Nephron progenitor cell (in vitro differentiated cells): ENCODE measurements around the gene HOXA7.
A peak's percentile ranks its signal among the peaks of the same experiment; 100 is the strongest.

Source experiments
- DNase-seq: peaks from one replicate; pipeline ENCODE4 v3.0.0; 2021
- H3K27ac Mint-ChIP-seq: 2 replicates; pipeline ENCODE4 v1.8.0; 2021; ENCODE audit warnings: mild to moderate bottlenecking, moderate library complexity, mixed read lengths
- H3K27me3 Mint-ChIP-seq: 2 replicates; pipeline ENCODE4 v1.8.0; 2021; ENCODE audit warnings: mild to moderate bottlenecking, low read depth, mixed read lengths; ENCODE audit not compliant: poor library complexity
- H3K36me3 Mint-ChIP-seq: 2 replicates; pipeline ENCODE4 v1.8.0; 2021; ENCODE audit warnings: low read depth, mixed read lengths
- H3K4me1 Mint-ChIP-seq: 2 replicates; pipeline ENCODE4 v1.8.0; 2021; ENCODE audit warnings: mixed read lengths
- H3K4me3 Mint-ChIP-seq: 2 replicates; pipeline ENCODE4 v1.8.0; 2021; ENCODE audit warnings: mild to moderate bottlenecking, moderate library complexity, mixed read lengths
- H3K9me3 Mint-ChIP-seq: 2 replicates; pipeline ENCODE4 v1.8.0; 2021; ENCODE audit warnings: mild to moderate bottlenecking, moderate library complexity, mixed read lengths
- CTCF ChIP-seq: fragments of 200-600 bp; sonication (generic); IDR thresholded peaks from 2 replicates; pipeline ENCODE4 v1.5.0; 2021; ENCODE audit warnings: antibody characterized with exemption

HOXA7 gene

DNA sequence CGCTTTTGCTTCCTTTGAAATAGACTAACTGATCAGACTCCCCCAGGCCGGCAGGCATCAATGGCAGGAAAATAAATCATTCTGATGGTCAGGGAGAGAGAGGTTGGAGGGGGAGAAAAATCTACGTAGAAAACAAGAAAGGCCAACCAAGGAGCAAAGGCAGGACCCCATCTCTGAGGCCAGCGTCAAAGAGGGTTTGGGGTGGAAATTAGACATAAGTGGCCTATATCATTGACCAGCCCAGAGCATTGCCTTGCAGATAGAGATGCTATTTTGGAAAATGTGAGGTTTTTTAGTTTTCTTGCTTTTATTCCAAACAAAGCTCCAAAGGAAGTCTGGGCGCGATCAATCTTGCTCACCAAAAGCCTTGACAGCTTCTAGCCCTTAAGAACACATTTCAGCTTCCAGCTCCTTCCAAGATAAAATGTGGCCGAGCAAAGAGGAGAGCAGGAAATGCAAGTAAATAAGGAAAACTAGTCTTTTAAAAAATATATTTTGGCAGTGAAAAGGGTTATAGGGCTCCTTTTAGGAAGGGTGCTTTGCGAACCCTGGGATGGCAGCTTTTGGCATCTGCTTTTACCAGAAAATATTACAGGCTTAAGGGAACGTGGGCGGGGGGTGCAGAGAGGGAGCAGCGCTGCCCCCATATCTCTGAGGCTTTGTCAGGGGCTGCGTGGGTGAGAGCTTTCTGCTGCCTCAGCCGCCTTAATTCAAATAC lies 52.0 kb downstream of the HOXA7 start:
- peak overlapping the region; percentile 100 for H3K27ac Mint-ChIP-seq
- H3K9me3 Mint-ChIP-seq = no peaks in the 10 kb centered on the region
- peaks cover 49% of the 10 kb centered on the region for H3K36me3 Mint-ChIP-seq
- peaks cover 91% of the 10 kb centered on the region for H3K4me1 Mint-ChIP-seq
- H3K4me3 Mint-ChIP-seq = peak overlapping the region; percentile 99
- no peak for DNase-seq
- no peaks in the 10 kb centered on the region for H3K27me3 Mint-ChIP-seq
- TF ChIP-seq CTCF = no peak
